NB4 (cell line): ENCODE measurements around the gene SENP7.

Experiments used
- DNase-seq: peaks from one replicate; pipeline ENCODE4 v3.0.0; 2010; ENCODE audit warnings: low read depth
- H3K4me3 ChIP-seq: one replicate; pipeline ENCODE4 v1.5.1; 2011; ENCODE audit warnings: mild to moderate bottlenecking, low read depth, low read length, moderate library complexity
- MYC ChIP-seq: IDR thresholded peaks from 2 replicates; pipeline ENCODE4 v1.6.1; 2011; ENCODE audit warnings: low read depth, low read length
- POLR2A ChIP-seq: IDR thresholded peaks from 2 replicates; pipeline ENCODE4 v1.6.1; 2011; ENCODE audit warnings: mild to moderate bottlenecking; ENCODE audit not compliant: insufficient read length; ENCODE audit errors: extremely low read depth
- TF ChIP-seq, protein P1 (sequence below): IDR thresholded peaks from 2 replicates; pipeline ENCODE4 v1.6.1; 2011; ENCODE audit warnings: low read depth, low read length
- TF ChIP-seq, protein P2 (sequence below): IDR thresholded peaks from one replicate; pipeline ENCODE4 v1.5.1; 2012; ENCODE audit warnings: low read depth, low read length

SENP7 gene

DNA sequence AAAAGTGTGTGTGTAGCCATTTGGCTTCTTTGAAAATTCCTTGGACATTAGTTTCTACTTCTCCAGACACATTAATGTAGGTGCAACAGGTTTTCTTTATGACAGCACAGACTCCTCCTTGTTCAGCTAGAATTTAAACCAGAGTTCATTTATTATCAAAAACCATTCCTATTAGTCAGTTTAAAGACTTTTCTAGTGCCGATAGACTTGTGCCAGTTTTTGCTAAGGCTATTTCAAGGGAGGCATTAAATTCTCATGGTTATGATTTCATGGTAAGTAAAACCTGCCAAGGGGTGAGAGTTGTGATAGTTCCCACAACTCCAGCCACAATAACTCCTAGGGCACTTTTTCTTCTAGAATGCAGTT, 20.6 kb upstream of the SENP7 start:
- TF ChIP-seq, protein P1, sequence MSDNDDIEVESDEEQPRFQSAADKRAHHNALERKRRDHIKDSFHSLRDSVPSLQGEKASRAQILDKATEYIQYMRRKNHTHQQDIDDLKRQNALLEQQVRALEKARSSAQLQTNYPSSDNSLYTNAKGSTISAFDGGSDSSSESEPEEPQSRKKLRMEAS = no peak
- no peak for TF ChIP-seq POLR2A
- TF ChIP-seq, protein P2, sequence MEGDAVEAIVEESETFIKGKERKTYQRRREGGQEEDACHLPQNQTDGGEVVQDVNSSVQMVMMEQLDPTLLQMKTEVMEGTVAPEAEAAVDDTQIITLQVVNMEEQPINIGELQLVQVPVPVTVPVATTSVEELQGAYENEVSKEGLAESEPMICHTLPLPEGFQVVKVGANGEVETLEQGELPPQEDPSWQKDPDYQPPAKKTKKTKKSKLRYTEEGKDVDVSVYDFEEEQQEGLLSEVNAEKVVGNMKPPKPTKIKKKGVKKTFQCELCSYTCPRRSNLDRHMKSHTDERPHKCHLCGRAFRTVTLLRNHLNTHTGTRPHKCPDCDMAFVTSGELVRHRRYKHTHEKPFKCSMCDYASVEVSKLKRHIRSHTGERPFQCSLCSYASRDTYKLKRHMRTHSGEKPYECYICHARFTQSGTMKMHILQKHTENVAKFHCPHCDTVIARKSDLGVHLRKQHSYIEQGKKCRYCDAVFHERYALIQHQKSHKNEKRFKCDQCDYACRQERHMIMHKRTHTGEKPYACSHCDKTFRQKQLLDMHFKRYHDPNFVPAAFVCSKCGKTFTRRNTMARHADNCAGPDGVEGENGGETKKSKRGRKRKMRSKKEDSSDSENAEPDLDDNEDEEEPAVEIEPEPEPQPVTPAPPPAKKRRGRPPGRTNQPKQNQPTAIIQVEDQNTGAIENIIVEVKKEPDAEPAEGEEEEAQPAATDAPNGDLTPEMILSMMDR = no peak
- no peak for TF ChIP-seq MYC
- no peak for DNase-seq
- no peak overlapping the region for H3K4me3 ChIP-seq

DNA sequence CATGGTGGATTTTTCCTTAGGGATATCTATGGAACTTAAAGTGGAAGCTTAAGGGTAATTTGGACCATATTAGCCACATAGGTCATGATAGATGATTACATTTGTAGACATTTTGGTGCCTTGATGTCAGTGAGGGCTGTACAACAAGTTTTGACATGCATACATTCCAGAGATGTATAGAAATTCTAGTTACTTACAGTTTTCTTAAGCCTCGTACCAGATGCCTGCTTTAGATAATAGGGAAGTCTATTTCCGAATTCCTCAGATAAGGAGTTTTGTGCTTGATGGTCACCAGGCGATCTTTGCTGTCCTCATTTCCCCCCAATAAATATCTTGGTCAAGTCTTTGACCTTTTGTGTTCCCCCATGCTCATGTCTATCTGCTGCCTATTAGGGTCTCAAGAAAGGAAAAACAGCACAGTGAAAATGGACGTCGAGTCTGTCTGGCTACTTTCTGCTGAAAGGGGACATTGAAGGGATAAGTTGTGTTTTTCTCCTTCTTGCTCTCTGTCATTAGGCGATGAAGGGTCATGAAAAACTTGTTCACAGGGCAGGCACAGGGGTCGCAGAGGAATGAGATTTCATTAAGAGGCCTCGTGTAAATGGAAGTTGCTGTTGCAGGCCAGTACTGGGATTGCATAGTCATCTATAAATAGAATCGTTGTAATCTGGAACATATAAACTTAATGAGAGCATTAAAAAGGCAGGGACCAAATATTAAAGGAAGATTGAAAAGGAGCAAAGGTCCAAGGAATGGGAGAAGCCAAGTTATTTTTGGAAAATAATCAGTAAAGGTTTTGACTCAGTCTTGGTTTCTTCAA, 20.0 kb upstream of the SENP7 start:
- TF ChIP-seq MYC = no peak
- TF ChIP-seq, protein P2 = no peak
- TF ChIP-seq, protein P1 = no peak
- no peak for TF ChIP-seq POLR2A
- DNase-seq = no peak
- no peak overlapping the region for H3K4me3 ChIP-seq

DNA sequence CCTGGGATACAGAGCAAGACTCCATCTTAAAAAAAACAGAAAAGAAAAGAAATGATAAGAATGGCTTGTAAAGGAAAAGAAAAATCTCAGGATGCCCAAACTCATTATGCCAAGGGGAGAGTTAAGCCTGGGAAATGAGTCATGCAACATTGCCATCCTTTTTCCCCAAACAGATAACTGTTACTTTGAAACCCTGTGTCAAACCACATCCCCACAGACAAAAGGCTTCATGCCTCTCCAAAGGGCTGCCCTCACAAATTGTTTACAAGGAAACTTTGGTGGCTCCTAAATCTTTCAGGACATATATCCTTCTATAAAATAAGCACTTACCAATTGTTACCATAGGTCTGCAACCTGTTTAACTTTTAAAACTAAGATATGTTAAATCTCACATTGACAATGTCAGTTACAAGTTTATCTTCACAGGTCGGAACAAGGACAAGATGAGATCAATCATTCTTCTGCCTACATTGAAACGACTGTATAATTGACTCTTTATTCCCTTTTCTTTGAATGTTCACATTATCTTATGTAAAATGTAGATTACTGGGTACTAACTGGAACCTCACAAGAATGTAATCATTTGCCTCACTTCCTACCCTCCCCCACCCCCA, 18.6 kb upstream of the SENP7 start:
- no peak overlapping the region for H3K4me3 ChIP-seq
- no peak for DNase-seq
- TF ChIP-seq, protein P2 = no peak
- TF ChIP-seq POLR2A = no peak
- TF ChIP-seq MYC = no peak
- TF ChIP-seq, protein P1 = no peak

DNA sequence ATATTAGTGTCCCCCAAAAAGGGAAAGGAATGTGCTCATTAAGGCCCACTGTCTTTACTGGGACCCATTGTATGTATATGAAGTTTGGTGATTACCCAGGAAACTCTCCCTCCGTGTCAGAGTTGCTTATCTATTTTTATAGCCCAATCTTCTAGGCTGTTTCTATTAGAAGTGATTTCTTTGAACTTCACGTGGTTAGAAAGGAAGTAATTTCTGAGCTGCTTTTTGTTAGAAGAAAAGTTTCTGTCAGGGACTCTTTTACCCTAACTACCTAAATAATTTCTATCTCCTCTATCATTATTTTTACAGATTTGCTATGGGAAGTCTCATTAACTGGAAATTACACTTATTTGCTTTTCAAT, 17.7 kb upstream of the SENP7 start:
- TF ChIP-seq, protein P2 = no peak
- TF ChIP-seq, protein P1 = no peak
- TF ChIP-seq MYC (no peak), POLR2A (no peak)
- no peak overlapping the region for H3K4me3 ChIP-seq
- no peak for DNase-seq

DNA sequence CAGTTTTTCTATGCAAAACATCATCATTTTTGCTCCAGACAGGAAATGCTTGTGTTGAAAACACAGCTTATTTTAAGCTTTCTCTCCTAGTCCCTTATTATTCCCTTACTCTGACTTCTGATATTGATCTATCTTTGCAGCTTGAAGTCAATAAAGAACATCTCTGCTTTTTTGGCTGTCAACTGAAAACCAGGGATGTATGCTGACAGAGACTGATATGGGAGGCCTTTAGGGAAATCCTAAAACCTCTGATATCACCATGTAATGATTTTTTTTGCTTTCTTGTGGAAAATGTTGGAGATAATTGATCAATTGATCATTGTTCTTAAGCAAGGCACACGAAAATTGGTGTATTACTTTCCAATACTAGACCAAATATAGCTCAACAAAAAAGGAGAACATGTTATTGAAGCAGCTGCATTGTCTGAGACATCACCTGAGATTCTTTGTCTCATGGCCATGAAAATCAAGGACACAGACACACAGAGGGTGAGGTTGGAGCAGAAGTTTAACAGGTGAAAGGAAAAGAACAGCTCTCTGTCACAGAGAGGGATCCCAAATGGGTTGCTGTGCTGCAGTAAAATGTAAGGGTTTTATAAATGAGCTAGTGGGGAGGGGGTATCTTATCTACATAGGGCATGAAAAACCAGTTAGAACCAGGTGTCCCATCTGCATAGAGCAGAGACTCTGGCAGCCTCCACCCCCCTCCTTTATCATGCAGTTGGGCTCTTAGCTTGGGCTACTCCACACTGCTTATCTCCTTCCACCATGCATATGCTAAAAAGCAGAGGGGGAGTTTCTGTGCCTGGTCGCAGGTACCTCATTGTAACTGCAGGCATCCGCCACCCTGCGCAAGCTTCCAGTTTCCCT, 17.0 kb upstream of the SENP7 start:
- DNase-seq = no peak
- no peak overlapping the region for H3K4me3 ChIP-seq
- no peak for TF ChIP-seq MYC
- TF ChIP-seq, protein P2 = no peak
